ENCODE results near the gene NLGN1. TPM values are rescaled to one million over a fixed set of nuclear protein-coding genes. Genes with fewer than 3 reads are reported as not detected.

The NLGN1 gene
- total and polyA plus RNA-seq, 12 donors, result 0.13 to 3.7 (median 0.84) TPM

DNA sequence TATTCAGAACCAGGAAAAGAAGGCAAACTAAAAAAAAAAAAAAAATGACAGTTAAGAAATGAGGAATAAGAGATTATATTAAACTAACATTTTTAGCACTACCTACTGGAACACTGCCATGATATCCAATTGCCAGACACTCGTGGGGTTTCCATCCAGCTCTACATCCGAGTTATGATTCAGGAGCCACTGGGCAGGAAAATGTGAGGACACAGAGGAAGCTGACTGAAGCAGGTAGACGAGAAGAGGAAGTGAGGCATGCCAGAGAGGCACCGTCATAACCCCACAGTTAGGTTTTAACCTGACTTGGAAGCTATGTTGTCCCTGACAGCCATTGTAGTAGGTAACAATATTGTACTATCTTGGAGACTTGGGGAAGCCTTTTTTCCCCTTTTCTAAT is 495.0 kb downstream of the NLGN1 start:
- Histone ChIP-seq H3K4me3 (no peak overlapping the region), H3K27me3 (no peaks in the 10 kb centered on the region), H3K9me3 (replicated peaks in 1 of 3) (no peaks in the 10 kb centered on the region), H3K27ac (no peak overlapping the region), H3K4me1 (replicated peaks in 1 of 2) (no peaks in the 10 kb centered on the region), H3K36me3 (replicated peaks in 1 of 2) (no peaks in the 10 kb centered on the region)
- 57 to 65% (median 60%) methylated on average over 4 of the region's 4 CpGs for WGBS, 4 donors
- TF ChIP-seq, protein P1, sequence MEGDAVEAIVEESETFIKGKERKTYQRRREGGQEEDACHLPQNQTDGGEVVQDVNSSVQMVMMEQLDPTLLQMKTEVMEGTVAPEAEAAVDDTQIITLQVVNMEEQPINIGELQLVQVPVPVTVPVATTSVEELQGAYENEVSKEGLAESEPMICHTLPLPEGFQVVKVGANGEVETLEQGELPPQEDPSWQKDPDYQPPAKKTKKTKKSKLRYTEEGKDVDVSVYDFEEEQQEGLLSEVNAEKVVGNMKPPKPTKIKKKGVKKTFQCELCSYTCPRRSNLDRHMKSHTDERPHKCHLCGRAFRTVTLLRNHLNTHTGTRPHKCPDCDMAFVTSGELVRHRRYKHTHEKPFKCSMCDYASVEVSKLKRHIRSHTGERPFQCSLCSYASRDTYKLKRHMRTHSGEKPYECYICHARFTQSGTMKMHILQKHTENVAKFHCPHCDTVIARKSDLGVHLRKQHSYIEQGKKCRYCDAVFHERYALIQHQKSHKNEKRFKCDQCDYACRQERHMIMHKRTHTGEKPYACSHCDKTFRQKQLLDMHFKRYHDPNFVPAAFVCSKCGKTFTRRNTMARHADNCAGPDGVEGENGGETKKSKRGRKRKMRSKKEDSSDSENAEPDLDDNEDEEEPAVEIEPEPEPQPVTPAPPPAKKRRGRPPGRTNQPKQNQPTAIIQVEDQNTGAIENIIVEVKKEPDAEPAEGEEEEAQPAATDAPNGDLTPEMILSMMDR (IDR thresholded peaks at IDR 0.05), result no peak
- no peak for TF ChIP-seq POLR2A (IDR thresholded peaks at IDR 0.05)
- intact Hi-C loops (cut with DNase I), result no loop called here
- no peak for DNase-seq

DNA sequence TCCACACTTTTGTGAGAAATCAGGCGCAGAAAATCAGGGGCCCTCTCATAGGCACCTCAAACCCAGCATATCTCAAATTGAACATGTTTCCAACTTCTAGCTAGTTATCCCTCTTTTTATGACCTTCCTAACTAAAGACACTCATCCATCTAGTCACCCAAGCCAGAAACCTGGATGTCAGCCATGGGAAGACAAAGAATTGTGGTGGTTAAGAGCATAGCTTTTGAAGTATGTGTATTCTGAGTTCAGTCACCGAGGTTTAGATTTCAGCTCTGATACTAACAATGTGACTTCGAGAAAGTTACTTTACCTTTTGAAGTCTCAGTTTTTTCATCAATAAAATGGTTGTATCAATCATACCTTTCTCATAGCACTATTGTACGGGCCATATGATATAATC is 495.5 kb downstream of the NLGN1 start:
- no peaks in the 10 kb centered on the region for H3K27me3 ChIP-seq
- no peaks in the 10 kb centered on the region for H3K36me3 ChIP-seq (replicated peaks in 1 of 2)
- intact Hi-C loops (cut with DNase I), result no loop called here
- no peak for DNase-seq
- 80 to 86% (median 83%) methylated on average over 4 of the region's 4 CpGs for WGBS, 4 donors
- no peak overlapping the region for H3K4me3 ChIP-seq
- no peaks in the 10 kb centered on the region for H3K9me3 ChIP-seq (replicated peaks in 1 of 3)
- no peak overlapping the region for H3K27ac ChIP-seq
- TF ChIP-seq, protein P1 (IDR thresholded peaks at IDR 0.05), result no peak
- TF ChIP-seq POLR2A (IDR thresholded peaks at IDR 0.05), result no peak
- H3K4me1 ChIP-seq (replicated peaks in 1 of 2), result no peaks in the 10 kb centered on the region

DNA sequence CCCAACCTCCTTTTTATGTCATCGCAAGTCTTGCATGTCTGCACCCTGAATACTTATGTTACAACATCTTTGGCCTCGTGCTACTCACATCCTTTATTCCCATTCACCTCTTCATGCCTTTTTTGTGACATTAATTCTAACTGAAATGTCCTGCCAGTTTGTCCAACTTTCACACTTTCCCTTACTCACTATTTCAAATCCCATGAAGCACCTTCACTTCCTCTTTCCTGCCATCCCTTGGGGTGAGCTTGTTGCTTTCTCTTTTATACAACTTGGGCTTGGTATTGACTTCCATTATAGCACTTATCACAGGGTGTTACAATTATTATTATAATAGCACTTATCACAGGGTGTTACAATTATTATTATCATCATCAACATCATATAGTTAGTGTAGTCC is 496.3 kb downstream of the NLGN1 start:
- 87 to 91% (median 89%) methylated on average over 2 of the region's 2 CpGs for WGBS, 4 donors
- intact Hi-C loops (cut with DNase I), result no loop called here
- H3K27me3 ChIP-seq, result no peaks in the 10 kb centered on the region
- TF ChIP-seq, protein P1 (IDR thresholded peaks at IDR 0.05), result no peak
- TF ChIP-seq POLR2A (IDR thresholded peaks at IDR 0.05), result no peak
- DNase-seq, result no peak
- H3K9me3 ChIP-seq (replicated peaks in 1 of 3), result no peaks in the 10 kb centered on the region
- no peaks in the 10 kb centered on the region for H3K4me1 ChIP-seq (replicated peaks in 1 of 2)
- H3K4me3 ChIP-seq, result no peak overlapping the region
- H3K36me3 ChIP-seq (replicated peaks in 1 of 2), result no peaks in the 10 kb centered on the region
- no peak overlapping the region for H3K27ac ChIP-seq

DNA sequence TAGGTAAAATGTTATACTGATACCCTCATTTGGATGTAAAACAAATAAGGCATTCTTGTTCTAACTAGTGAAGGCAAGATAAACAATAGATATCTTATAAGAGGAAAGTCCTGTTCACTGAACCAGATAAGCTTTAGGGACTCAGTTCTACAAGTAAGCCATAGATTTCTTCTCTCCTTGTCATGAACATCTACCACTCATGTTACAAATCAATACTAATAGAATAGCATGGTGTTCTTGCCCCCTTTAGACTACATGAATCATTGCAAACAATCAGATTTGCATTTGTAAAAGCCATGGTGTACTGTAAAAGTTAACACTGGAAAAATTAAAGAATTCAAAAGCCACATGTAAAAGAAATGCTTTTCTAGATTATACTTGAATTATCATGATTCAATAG is 500.1 kb downstream of the NLGN1 start:
- H3K4me1 ChIP-seq (replicated peaks in 1 of 2), result no peaks in the 10 kb centered on the region
- DNase-seq, result no peak
- intact Hi-C loops (cut with DNase I), result no loop called here
- no peak overlapping the region for H3K4me3 ChIP-seq
- TF ChIP-seq, protein P1 (IDR thresholded peaks at IDR 0.05), result no peak
- no peak for TF ChIP-seq POLR2A (IDR thresholded peaks at IDR 0.05)
- no peaks in the 10 kb centered on the region for H3K9me3 ChIP-seq (replicated peaks in 1 of 3)
- H3K27ac ChIP-seq, result no peak overlapping the region
- H3K36me3 ChIP-seq (replicated peaks in 1 of 2), result no peaks in the 10 kb centered on the region
- H3K27me3 ChIP-seq, result no peaks in the 10 kb centered on the region
